ENCODE data around the gene TUG1.

TUG1 gene

DNA sequence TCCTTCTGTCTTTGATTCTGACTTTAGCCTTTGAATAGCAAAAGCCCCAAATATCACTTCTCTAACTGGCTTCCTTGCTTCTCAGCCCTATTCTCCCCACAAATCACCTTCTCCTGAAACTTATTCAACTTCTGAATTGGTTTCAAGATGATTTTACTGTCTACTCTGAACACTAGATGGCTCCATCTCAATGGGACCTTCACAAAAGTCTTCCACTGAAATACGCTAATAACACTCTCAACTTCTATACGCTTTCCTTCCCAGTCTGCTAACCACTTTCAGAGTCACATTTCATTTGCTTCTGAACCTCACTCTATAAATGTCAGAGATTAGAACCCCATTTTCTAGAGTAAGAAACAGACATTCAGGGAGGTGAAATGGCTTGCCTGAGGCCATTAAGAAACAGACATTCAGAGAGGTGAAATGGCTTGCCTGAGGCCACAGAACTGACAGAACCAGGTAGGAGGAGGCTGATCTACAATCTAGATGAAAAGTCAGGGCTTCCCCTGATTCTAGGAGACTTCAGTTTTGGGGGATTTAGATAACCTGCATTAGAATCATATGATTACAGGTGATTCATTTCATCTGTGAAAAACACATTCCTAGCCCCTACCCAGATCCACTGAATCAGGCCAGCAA lies 21.1 kb upstream of the TUG1 start:
- DNase-seq (ENCODE audit: low read depth), result peak; percentile 31

DNA sequence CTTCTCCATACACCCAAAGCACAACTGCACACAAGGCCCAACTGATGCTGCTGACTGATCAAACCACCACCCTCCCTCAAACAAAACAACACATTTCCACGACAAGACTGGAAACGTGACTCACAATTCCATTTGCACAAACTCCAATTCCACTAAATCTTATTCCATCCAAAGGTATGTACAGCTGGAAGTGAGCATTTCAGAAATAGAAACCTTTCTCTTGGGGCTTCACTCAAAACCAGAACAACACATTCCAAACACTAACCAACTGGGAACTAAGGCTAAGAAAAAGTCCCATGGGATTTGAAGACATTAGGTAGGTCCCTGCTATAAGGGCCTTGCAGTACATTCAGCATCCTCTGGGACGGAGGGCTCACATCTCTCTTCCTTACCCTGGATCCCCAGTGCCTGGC lies 20.1 kb upstream of the TUG1 start:
- DNase-seq (ENCODE audit: low read depth), result peak; percentile 71

DNA sequence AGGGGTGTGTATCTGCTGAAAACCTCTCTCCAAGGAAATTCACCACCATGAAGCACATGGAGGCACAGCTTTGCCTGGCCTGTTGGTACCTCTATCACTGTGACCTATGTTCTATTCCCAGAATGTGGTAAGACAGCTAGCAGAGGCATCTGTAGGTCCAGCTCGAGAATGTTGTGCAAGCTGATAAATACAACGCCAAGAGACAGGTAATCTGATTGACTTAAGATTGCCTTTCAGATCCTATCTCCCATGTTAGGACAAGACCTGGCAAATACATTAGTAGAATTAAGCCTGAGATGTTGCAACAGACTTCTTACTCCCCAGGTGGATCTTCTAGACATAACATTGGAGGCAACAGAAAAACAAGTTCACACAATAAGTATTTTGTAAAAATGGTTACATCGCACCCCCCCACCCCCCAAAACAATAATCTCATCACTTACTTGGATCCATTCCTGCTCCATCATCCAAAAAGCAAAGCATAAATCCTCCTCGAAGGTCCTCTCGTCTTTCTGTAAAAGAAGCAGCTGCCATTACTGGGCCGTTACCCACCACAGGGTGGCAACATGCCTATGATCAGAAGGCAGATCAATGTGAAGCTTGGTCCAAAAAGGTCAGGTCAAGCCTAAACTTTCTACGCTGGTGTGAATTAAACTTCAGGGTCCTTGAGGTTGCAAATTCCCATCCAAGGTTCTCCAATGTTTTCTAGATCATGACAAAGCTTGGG lies 19.0 kb upstream of the TUG1 start:
- DNase-seq (ENCODE audit: low read depth), result no peak

DNA sequence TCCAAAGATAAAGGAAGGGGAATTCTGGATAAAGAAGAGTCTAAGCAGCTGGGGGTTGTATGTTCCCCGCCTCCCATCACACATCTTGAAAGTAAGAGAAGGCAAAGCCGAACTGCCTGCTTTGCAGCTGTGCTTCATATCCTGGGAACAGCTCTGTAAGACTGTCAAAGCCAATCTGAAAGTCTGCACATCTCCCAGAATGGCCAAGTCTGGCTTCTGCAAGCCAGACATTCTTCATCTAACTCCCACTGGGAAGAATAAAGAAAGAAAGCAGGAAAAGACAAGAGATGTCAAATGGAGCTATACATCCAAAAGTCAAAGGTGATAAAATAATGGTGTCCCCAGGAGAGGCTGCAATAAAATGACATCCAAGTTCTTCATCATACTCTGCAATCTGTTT lies 15.9 kb upstream of the TUG1 start:
- DNase-seq (ENCODE audit: low read depth), result no peak

DNA sequence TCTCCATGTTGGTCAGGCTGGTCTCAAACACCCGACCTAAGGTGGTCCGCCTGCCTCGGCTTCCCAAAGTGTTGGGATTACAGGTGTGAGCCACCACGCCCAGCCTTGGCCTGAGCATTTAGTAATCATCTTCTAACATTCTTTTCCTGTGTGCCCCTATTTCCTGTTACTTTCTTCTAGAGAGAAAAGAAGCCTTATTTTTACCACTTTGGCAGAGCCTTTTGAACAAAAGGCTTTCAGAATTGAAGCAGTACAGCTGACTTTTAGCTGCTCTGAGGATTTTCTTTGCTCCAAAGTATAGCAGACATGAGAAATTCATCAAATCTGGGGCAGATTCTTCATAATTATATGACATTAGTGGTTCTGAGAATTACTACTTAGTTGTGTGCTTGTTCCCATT lies 13.9 kb upstream of the TUG1 start:
- DNase-seq (ENCODE audit: low read depth), result no peak

DNA sequence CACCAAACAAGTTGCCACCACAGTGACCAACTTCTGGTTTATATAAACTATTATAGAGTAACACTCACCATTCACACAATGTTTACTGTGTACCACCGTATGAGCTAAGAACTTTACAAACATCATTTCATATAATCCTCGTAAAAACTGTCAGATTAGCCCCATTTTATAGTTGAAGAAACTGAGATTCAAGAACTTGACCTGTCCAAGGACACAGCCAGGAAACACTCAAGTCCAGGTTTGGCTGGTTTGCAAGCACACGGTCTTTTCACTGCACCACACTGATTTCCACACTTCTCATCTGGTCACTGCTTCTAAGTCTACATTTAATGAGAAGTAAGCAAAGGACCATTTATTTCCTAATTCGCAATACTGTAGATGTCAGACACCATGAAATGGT lies 4.2 kb upstream of the TUG1 start:
- DNase-seq (ENCODE audit: low read depth), result no peak

DNA sequence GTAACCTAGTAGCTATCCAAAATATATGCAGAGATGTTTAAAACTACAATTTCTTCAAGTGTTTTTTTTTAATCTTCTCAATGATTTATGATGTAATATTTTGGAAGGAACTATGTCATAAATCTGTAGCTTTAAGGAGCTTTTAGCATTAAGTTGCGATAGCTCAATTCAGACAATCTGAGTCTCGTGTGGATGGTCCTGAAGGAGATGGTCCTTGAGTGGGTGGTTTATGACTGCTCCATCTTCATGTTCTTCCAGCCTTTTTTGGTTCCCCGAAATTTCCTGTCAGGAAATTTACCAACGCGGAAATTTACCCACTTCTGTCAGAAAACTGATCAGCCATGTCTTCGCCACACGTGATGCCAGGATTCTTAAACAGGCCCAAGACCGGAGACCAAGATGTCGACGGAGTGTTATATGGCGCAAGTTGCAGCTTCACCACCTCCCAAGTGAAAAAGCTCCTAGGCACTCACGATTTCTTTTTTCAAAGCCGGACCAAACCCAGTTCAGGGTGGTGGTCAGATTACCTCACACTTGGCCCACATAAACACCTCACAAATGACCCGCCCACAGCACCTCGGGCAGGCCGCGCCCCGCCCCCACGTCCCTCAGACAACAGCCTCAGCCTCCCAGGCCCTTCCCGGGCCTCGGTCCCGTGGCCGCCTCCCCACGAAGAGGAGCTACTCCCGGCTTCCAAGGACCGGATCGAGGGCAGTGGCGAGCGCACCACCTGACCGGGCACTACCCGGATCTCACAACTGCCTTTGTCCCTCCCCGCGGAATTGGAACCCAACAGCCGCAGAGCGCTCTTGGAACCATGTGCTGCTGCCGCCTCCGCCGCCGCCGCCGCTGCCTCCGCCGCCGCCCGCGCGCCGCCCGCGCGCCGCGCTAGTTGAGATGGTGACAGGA lies 796 bp upstream of the TUG1 start, which contains the start of gene MORC2:
TSS of gene MORC2 (minus strand) at position 760 of the 909 bp plus-strand sequence. CDS start 885 bp downstream, outside the sequence.
- DNase-seq (ENCODE audit: low read depth), result peak; percentile 1

DNA sequence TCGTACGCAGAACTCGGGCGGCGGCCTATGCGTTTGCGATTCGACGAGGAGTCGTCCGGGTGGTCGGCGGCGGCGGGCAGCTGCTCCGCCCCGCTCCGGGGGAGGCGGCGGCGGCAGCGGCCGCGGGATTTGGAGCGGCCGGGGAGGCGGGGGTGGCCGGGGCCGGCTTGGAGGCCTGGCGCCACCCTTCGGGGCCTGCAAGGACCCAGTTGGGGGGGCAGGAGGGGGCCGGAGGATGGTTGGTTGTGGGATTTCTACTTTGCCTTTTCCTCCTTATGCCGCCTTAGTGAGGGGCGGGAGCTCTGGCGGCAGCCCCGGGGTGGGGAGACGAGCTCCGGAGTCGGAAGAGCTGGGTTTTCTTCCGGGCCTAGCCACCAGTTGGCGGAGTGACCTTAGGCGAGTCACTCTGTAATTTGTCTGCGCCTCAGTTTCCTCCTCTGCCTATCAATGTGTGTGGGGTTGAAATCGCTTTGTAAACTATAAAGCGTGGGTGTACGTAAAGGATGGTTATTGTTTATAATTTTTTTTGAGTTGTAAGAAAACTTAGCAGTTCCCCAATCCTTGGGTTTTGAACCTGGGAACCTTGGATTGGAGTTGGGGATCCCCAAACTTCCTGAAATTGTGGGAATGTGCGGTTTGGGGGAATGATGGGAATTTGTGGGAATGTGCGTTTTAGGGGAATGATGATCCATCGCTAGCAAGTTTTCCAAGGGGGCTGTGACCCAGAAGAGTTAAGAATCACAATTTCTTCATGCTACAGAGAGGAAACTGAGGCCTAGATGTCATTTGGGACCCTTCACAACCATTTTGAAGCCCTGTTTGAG lies 679 bp downstream of the TUG1 start:
- DNase-seq (ENCODE audit: low read depth), result peak; percentile 3

DNA sequence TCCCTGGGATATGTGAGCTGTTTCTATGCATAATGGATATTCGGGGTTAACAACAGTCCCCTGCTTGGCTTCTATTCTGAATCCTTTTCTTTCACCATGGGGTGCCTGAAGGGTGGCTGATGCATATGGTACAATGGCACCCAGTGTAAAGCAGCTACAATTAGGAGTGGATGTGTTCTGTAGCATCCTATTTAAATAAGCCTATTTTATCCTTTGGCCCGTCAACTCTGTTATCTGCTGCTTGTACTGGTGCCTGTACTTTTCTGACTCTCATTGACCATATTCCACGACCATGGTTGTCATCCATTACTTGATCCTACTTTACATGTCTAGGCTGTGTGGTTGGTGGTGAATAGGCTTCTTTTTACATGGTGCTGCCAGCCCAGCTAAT lies 1.3 kb downstream of the TUG1 start:
- DNase-seq (ENCODE audit: low read depth), result no peak

DNA sequence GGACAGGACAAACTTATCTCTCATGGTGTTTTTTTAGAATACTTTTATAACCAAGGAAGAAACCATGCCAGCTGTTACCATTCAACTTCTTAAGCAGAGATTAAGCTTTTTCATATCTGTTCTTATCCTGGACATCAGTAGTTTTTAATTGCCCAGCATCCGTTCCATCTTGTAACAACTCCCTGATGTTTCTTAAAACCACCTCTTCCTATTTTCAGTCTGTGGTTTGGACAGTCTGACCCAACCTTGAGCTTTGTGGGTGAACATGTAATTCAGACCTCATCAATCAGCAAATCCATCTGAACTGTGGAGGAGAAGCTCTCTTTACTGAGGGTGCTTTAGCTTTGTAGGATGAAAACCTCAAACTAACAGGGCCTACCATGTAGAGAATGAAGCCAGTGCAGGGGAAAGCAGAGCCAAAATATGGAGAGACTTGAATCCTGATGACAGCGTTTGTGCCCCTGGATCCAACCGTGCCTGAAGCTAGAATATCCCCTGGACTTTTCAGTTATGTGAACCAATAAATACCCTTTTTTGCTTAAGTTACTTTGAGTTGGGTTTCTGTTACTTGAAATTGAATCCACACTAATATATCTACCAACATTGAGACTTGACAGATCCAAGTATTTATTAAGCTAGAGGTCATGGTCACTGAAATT lies 9.4 kb downstream of the TUG1 start:
- DNase-seq (ENCODE audit: low read depth), result no peak

DNA sequence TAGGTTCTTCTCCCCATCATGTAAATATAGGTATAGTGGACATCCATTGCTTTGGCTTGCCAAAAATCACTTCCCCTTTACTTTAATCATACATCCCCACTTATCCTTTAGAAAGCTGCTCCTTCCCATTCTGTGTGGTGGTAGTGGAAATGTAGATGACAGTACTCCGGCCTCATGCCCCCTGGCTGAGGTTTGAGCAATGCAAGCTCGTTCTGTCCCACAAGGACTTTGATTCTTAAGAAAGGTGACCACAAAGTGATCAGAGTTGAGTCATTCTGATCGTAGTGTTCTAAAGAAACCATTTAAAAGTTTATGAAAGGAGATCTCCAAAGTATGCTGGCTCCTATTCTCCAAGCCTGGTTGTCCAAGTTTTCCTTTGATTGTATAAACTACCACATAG lies 10.9 kb downstream of the TUG1 start:
- no peak for DNase-seq (ENCODE audit: low read depth)

DNA sequence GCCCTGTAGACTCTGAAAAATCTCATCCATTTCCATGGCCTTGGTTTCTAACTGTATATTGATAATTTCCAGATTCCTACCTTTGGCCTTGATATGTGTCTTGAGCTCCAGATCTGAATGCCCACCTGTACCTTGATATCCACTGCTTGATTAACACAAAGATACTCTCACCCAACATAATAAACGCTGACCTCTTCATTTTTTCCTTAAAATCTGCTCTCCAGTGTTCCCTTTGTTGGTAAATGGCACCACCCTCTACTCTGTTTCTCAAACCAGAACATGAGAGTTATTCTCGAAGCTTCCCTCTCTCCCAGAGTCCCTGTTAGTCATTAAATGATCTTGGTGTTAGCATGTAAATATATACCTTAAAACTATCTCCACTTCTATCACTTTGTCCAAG lies 13.4 kb downstream of the TUG1 start:
- DNase-seq (ENCODE audit: low read depth), result no peak

DNA sequence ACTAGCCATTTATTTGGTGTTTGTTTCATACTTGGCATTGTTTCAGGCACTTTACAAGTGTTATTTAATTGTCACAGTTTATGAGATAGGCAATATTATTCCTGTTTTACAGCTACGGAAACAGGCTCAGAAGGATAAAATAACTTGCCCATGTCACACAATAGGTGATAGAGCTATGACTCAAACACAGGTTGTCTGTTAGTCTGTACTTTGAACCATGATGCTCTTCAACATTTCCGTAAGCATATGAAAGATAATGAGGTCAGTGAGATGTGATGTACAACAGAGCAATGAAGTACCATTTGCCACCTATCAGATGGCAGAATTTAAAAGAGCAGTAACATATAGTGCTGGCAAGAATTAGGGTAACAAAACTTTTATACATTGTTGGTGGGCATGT lies 15.3 kb downstream of the TUG1 start:
- DNase-seq (ENCODE audit: low read depth), result no peak

DNA sequence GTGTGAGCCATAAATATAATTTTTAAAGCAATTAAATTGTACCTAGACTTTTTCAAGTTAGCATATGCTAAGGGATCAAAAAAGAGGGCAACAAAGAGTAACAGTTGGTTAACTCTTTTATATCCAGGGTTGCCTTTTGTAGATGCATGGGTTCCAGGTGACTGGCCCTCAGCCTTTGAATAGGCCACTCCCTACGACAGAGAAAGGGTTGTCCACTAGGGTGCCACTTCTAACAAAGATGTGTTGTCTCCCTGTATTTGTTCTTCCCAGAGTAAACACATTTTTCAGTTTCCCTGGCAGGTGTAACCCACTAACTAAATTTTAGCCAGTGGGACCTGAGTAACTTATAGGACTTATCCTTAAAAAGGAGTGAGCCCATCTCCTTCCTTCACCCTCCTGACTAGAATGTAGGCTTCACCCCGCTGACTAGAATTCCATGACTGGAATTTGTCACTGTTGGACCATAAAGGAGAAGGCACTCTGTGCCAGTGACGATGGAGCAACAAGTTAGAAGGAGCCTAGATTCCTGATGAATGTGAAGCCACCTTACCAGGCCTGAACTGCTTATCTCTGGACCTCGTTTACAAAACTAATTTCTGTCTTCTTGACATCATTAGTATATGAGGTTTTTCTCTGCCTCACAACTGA lies 16.6 kb downstream of the TUG1 start:
- DNase-seq (ENCODE audit: low read depth), result no peak

DNA sequence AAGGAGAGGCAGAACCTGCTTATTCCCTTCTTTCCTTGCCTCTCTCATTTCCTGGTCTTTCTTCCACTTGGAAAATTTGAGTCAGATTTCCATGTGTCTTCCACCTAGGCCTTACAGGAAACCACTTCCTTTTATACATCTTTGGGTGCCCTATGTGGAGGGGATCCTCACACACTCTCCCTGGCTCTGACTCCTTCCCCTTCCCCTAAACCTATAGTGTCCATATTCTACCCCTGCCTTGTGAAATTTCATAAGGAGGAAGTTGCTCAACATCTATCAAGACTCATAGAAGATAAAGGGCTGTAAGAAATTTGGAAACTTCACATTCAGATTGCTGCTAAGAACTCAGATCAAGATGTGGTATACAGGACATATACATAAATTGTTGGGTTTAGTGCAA lies 20.4 kb downstream of the TUG1 start:
- no peak for DNase-seq (ENCODE audit: low read depth)

DNA sequence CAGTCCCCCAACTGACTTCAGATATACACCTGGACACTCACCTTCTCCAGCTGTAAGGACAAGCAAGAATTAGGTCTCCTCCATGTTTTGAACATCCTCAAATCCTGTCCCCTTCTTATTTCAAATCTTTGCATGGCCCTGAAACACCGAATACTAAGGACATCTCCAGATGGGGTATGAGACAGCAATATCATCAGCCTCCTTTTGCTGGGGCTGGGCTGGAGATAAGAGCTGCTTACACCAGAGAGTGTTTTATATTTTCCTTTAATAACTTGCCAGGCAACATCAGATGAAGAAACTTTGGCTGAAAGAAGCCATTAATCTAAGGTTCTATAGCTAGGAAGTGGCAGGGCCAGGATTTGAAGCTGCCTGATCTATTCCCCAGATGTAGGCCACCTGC lies 21.6 kb downstream of the TUG1 start:
- DNase-seq (ENCODE audit: low read depth), result no peak

DNA sequence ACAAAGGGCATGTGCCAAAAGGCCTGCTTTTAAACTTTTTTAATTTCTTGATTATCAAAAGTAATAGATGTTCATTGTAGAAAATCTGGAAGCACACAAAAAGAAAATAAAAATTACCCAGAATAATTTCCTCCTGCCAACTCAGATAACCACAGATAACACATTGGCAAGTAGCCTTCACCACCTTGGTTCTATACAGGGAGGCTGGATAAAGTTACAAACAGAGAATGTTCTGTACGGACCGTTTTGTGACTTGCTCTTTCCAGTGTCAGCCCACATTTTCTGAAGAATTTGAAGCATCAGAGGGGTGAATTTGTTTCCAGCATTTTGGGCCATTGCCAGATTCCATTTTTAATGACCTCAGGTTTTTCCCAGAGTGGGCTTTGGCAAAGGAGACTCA lies 23.5 kb downstream of the TUG1 start:
- no peak for DNase-seq (ENCODE audit: low read depth)

DNA sequence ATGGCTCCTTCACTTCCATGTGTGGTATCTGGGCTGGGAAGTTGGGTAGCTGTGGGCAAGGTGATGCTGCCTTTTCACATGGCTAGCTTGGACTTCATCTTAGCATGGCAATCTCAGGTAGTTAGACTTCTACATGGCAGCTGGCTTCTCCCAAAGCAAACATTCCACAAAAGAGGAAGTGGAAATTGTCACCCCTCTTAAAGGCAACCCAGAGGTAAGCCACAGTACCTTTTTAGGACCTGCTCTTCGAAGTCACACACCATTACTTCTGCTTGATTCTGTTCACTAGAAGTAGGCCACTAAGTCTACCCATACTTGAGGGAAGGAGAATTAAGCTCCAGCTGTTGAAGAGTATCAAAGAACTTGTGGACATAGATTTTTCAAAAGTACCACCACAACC lies 25.9 kb downstream of the TUG1 start:
- no peak for DNase-seq (ENCODE audit: low read depth)

DNA sequence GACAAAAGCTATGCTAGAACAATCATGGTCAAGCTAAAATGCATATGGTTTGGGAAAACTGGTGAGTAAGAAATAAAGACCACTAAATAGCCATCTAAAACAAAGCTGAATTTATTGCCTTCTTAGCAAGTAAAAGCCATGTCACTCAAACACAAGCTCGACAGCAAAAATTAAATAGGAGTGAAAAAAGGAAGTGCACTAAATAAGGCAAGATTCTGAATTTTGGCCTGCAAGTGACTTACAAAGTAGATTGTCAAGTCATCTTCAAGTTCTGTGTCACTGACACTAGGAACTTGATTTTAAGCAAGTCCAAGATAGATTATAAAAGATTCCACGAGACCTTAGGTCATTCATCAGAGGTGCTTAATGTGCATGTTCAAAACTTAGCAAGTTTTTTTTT lies 27.4 kb downstream of the TUG1 start:
- no peak for DNase-seq (ENCODE audit: low read depth)

DNA sequence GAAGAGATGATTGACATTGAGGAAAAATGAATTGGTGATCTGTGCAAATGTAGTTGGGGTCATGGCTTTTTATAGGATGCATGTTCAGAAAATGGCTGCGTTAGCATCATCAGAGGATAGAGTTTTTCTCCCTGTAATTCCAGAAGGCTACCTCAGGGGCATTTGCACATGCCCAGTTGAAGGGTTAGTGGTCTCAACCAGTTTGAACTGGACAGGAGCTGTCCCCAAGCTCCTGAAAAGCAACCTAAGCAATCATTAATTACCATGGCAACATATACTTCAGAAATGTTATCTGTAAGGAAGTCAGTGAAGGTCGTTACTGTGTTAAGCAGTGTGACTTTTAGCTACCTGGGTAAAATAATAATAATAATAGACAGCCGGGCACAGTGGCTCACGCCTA lies 29.3 kb downstream of the TUG1 start:
- no peak for DNase-seq (ENCODE audit: low read depth)
